D721Med (cell line): ENCODE measurements around the gene PIM3.
"Not testable (repeated sequence)": the region's sequence is repeated elsewhere in the genome, so short reads cannot be mapped to it uniquely, and the experiment has no call there.

Source experiments
- DNase-seq: peaks from one replicate; pipeline ENCODE4 v3.0.0; 2011; ENCODE audit warnings: low spot score; ENCODE audit not compliant: insufficient read length
- FAIRE-seq: peaks from 2 replicates; lab custom pipeline; 2011; peaks lifted over from hg19 to GRCh38; lab: Jason Lieb, UNC
- CTCF ChIP-seq: IDR thresholded peaks from 2 replicates; pipeline ENCODE4 v1.5.1; 2012; ENCODE audit warnings: mild to moderate bottlenecking, control low read depth; ENCODE audit not compliant: insufficient read depth; ENCODE audit errors: missing control alignments

Gene PIM3

GRCh38 chr22:49972163-49973017 is 11.8 kb downstream of the PIM3 start:
- no peak for FAIRE-seq

GRCh38 chr22:49973018-49973961 is 12.7 kb downstream of the PIM3 start:
- no peak for TF ChIP-seq CTCF
- DNase-seq (no peak), FAIRE-seq (no peak)

More at GRCh38 chr22:49972163-49973017, 11.8 kb downstream of the PIM3 start:
- no peak for TF ChIP-seq CTCF
- DNase-seq, result no peak

- TF ChIP-seq CTCF, result no peak
- DNase-seq (no peak), FAIRE-seq (no peak)
Measured at GRCh38 chr22:49975543-49976389, 15.2 kb downstream of the PIM3 start.

- DNase-seq (no peak), FAIRE-seq (no peak)
- TF ChIP-seq CTCF, result no peak
Measured at GRCh38 chr22:49976439-49977175, 16.0 kb downstream of the PIM3 start.

- FAIRE-seq (no peak), DNase-seq (no peak)
- no peak for TF ChIP-seq CTCF
Measured at GRCh38 chr22:49977578-49977977, 17.0 kb downstream of the PIM3 start.

- no peak for FAIRE-seq
- no peak for DNase-seq
- peak; percentile 33 for TF ChIP-seq CTCF
Measured at GRCh38 chr22:49979587-49980264, 19.2 kb downstream of the PIM3 start.

GRCh38 chr22:49981799-49982198 is 21.2 kb downstream of the PIM3 start:
- not testable (repeated sequence) for FAIRE-seq, DNase-seq
